HepG2 (cell line): ENCODE measurements around the gene DNAJC18. TPM values are rescaled to one million over a fixed set of nuclear protein-coding genes. Genes with fewer than 3 reads are reported as not detected.

Source experiments
- BORCS8-MEF2B ChIP-seq: sonication (generic); formaldehyde crosslinking; IDR thresholded peaks from 2 replicates; pipeline ENCODE4 v1.8.0; 2022; ENCODE audit warnings: mild to moderate bottlenecking, missing genetic modification reagents
- CEBPB ChIP-seq: IDR thresholded peaks from 2 replicates; pipeline ENCODE4 v1.6.1; 2011; ENCODE audit warnings: low read depth, low read length, improper control_type of control experiment, borderline replicate concordance
- CEBPG ChIP-seq: IDR thresholded peaks from 2 replicates; pipeline ENCODE4 v1.6.1; 2016
- EP300 ChIP-seq, 3 experiments: sonication (generic) in 1 of 3; formaldehyde crosslinking in 1 of 3; IDR thresholded peaks; 2 replicates each; pipeline versions ENCODE4 v1.5.1 to v1.6.1; 2011 to 2020; ENCODE audit warnings: low read depth in 2 of 3, low read length in 2 of 3, borderline replicate concordance in 1 of 3, improper control_type of control experiment in 1 of 3, mild to moderate bottlenecking in 1 of 3, missing genetic modification reagents in 1 of 3, moderate library complexity in 1 of 3
- KMT2B ChIP-seq: IDR thresholded peaks from 2 replicates; pipeline ENCODE4 v1.6.1; 2016; ENCODE audit warnings: missing genetic modification reagents, missing compliant biosample characterization
- MIER2 ChIP-seq: IDR thresholded peaks from 2 replicates; pipeline ENCODE4 v1.6.1; 2016; ENCODE audit warnings: missing biosample characterization, missing genetic modification reagents
- SALL1 ChIP-seq: sonication (generic); formaldehyde crosslinking; IDR thresholded peaks from 2 replicates; pipeline ENCODE4 v1.8.0; 2022; ENCODE audit warnings: mild to moderate bottlenecking, missing genetic modification reagents
- THAP7 ChIP-seq: sonication (generic); formaldehyde crosslinking; IDR thresholded peaks from 2 replicates; pipeline ENCODE4 v1.8.1; 2023; ENCODE audit warnings: mild to moderate bottlenecking, missing genetic modification reagents
- XBP1 ChIP-seq: sonication (generic); formaldehyde crosslinking; IDR thresholded peaks from 2 replicates; pipeline ENCODE4 v1.5.0; 2020; ENCODE audit warnings: missing genetic modification reagents
- ZFP36L1 ChIP-seq: sonication (generic); formaldehyde crosslinking; IDR thresholded peaks from 2 replicates; pipeline ENCODE4 v1.8.0; 2022; ENCODE audit warnings: mild to moderate bottlenecking, missing genetic modification reagents, moderate library complexity
- ZNF235 ChIP-seq: sonication (generic); formaldehyde crosslinking; IDR thresholded peaks from 2 replicates; pipeline ENCODE4 v1.8.1; 2023; ENCODE audit warnings: mild to moderate bottlenecking, missing genetic modification reagents, borderline replicate concordance
- ZNF263 ChIP-seq: sonication (generic); formaldehyde crosslinking; IDR thresholded peaks from 2 replicates; pipeline ENCODE4 v1.4.0; 2020; ENCODE audit warnings: missing genetic modification reagents
- ZNF720 ChIP-seq: sonication (generic); formaldehyde crosslinking; IDR thresholded peaks from 2 replicates; pipeline ENCODE4 v1.4.0; 2020; ENCODE audit warnings: missing genetic modification reagents
- polyA plus RNA-seq, 8 experiments: library from polyadenylated mRNA; depleted of rRNA in 3 of 8; stranded (reverse) in 7 of 8; unstranded in 1 of 8; fragments of >200 nt; fragmentation: Illumina TruSeq in 4 of 8; extraction: Trizol in 4 of 8; gene quantifications; 2 replicates each; pipeline versions ENCODE4 v1.2.1 to v1.2.3, GENCODE V29; 2011 to 2016; ENCODE audit warnings: low read depth in 4 of 8, missing spikeins in 1 of 8, mixed read lengths in 1 of 8; ENCODE audit not compliant: insufficient read depth in 1 of 8
- total RNA-seq, 5 experiments: library from RNA; depleted of rRNA; stranded (reverse); fragments of >200 nt; fragmentation: Illumina TruSeq; extraction: Trizol; gene quantifications; 2 replicates each; pipeline ENCODE4 v1.2.3, GENCODE V29; 2016; ENCODE audit warnings: low read depth in 1 of 5
- TF ChIP-seq, protein P1 (sequence below): sonication (generic); formaldehyde crosslinking; IDR thresholded peaks from 2 replicates; pipeline ENCODE4 v1.4.0; 2020; ENCODE audit warnings: missing genetic modification reagents, mild to moderate bottlenecking, borderline replicate concordance
- TF ChIP-seq, protein P2 (sequence below): sonication (generic); formaldehyde crosslinking; IDR thresholded peaks from 2 replicates; pipeline ENCODE4 v1.4.0; 2020; ENCODE audit warnings: missing genetic modification reagents, borderline replicate concordance
- TF ChIP-seq, protein P3 (sequence below): sonication (generic); formaldehyde crosslinking; IDR thresholded peaks from 2 replicates; pipeline ENCODE4 v1.5.0; 2020; ENCODE audit warnings: missing genetic modification reagents

The DNAJC18 gene
- total and polyA plus RNA-seq, 2 of the 13 experiments (the other 11 are each of a cell fraction or from before 2014, with no cell fraction given), result 6.5 to 6.6 TPM

GRCh38 chr5:139383275-139383992 lies 55.9 kb downstream of the DNAJC18 start, which contains the start of gene SLC23A1 (continued):
- TF ChIP-seq, protein P1, sequence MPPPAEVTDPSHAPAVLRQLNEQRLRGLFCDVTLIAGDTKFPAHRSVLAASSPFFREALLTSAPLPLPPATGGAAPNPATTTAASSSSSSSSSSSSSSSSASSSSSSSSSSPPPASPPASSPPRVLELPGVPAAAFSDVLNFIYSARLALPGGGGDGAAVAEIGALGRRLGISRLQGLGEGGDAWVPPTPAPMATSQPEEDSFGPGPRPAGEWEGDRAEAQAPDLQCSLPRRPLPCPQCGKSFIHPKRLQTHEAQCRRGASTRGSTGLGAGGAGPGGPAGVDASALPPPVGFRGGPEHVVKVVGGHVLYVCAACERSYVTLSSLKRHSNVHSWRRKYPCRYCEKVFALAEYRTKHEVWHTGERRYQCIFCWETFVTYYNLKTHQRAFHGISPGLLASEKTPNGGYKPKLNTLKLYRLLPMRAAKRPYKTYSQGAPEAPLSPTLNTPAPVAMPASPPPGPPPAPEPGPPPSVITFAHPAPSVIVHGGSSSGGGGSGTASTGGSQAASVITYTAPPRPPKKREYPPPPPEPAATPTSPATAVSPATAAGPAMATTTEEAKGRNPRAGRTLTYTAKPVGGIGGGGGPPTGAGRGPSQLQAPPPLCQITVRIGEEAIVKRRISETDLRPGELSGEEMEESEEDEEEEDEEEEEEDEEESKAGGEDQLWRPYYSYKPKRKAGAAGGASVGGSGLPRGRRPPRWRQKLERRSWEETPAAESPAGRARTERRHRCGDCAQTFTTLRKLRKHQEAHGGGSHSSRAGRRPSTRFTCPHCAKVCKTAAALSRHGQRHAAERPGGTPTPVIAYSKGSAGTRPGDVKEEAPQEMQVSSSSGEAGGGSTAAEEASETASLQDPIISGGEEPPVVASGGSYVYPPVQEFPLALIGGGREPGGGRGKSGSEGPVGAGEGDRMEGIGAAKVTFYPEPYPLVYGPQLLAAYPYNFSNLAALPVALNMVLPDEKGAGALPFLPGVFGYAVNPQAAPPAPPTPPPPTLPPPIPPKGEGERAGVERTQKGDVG (CRISPR knock-in tag), result no peak
- TF ChIP-seq ZNF235 (CRISPR knock-in tag) (no peak), ZFP36L1 (CRISPR knock-in tag) (no peak), EP300 (IDR thresholded peaks at IDR 0.05; ENCODE audit: low read depth in 2 of 2, low read length in 2 of 2) (peak in 1 of 2 experiments; percentile 37; a peak in 1 of 4 replicates), EP300 (CRISPR knock-in tag; IDR thresholded peaks at IDR 0.05; ENCODE audit: borderline replicate concordance) (no peak; the same call in 1 of the 2 replicates), THAP7 (CRISPR knock-in tag) (0 out of 2 replicates have a peak, but pooled peaks have one; percentile 53), KMT2B (CRISPR knock-in tag) (0 out of 2 replicates have a peak, but pooled peaks have one; percentile 32), MIER2 (CRISPR knock-in tag) (no peak), BORCS8-MEF2B (CRISPR knock-in tag) (no peak), ZNF263 (CRISPR knock-in tag) (peak; percentile 40; the same call in 1 of the 2 replicates), SALL1 (CRISPR knock-in tag) (peak; percentile 71), XBP1 (CRISPR knock-in tag) (no peak), CEBPG (CRISPR knock-in tag) (peak; percentile 92), ZNF720 (CRISPR knock-in tag) (no peak), CEBPB (peak; percentile 94)
- TF ChIP-seq, protein P2, sequence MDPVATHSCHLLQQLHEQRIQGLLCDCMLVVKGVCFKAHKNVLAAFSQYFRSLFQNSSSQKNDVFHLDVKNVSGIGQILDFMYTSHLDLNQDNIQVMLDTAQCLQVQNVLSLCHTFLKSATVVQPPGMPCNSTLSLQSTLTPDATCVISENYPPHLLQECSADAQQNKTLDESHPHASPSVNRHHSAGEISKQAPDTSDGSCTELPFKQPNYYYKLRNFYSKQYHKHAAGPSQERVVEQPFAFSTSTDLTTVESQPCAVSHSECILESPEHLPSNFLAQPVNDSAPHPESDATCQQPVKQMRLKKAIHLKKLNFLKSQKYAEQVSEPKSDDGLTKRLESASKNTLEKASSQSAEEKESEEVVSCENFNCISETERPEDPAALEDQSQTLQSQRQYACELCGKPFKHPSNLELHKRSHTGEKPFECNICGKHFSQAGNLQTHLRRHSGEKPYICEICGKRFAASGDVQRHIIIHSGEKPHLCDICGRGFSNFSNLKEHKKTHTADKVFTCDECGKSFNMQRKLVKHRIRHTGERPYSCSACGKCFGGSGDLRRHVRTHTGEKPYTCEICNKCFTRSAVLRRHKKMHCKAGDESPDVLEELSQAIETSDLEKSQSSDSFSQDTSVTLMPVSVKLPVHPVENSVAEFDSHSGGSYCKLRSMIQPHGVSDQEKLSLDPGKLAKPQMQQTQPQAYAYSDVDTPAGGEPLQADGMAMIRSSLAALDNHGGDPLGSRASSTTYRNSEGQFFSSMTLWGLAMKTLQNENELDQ (CRISPR knock-in tag), result no peak
- TF ChIP-seq, protein P3, sequence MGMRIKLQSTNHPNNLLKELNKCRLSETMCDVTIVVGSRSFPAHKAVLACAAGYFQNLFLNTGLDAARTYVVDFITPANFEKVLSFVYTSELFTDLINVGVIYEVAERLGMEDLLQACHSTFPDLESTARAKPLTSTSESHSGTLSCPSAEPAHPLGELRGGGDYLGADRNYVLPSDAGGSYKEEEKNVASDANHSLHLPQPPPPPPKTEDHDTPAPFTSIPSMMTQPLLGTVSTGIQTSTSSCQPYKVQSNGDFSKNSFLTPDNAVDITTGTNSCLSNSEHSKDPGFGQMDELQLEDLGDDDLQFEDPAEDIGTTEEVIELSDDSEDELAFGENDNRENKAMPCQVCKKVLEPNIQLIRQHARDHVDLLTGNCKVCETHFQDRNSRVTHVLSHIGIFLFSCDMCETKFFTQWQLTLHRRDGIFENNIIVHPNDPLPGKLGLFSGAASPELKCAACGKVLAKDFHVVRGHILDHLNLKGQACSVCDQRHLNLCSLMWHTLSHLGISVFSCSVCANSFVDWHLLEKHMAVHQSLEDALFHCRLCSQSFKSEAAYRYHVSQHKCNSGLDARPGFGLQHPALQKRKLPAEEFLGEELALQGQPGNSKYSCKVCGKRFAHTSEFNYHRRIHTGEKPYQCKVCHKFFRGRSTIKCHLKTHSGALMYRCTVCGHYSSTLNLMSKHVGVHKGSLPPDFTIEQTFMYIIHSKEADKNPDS, result no peak
